ENCODE data around the gene FSD1. TPM values are rescaled to one million over a fixed set of nuclear protein-coding genes. Genes with fewer than 3 reads are reported as not detected.

Gene FSD1
- total RNA-seq, 1 donor from 2014 or later = 0.26 TPM

- Histone ChIP-seq H3K36me3 (ENCODE audit: control insufficient read depth, insufficient read depth, low read length) (no peaks in the 10 kb centered on the region), H3K27me3 (ENCODE audit: control insufficient read depth, insufficient read depth, low read length) (no peaks in the 10 kb centered on the region), H3K4me3 (ENCODE audit: low read depth, low read length) (no peak overlapping the region)
- no peak for FAIRE-seq
- no peak for DNase-seq (ENCODE audit: low read depth)
- TF ChIP-seq CTCF (IDR thresholded peaks at IDR 0.05; ENCODE audit: insufficient read depth, low read length, severe bottlenecking) = no peak
Observed at GRCh38 chr19:4305257-4305612, 837 bp downstream of the FSD1 start.

- H3K27me3 ChIP-seq (ENCODE audit: control insufficient read depth, insufficient read depth, low read length) = no peaks in the 10 kb centered on the region
- H3K36me3 ChIP-seq (ENCODE audit: control insufficient read depth, insufficient read depth, low read length) = no peaks in the 10 kb centered on the region
- FAIRE-seq = no peak
- DNase-seq (ENCODE audit: low read depth) = no peak
- H3K4me3 ChIP-seq (ENCODE audit: low read depth, low read length) = no peak overlapping the region
- TF ChIP-seq CTCF (IDR thresholded peaks at IDR 0.05; ENCODE audit: insufficient read depth, low read length, severe bottlenecking) = no peak
Observed at GRCh38 chr19:4305659-4306058, 1.3 kb downstream of the FSD1 start.

- TF ChIP-seq CTCF (IDR thresholded peaks at IDR 0.05; ENCODE audit: insufficient read depth, low read length, severe bottlenecking) = no peak
- FAIRE-seq (no peak), DNase-seq (ENCODE audit: low read depth) (no peak)
- H3K27me3 ChIP-seq (ENCODE audit: control insufficient read depth, insufficient read depth, low read length) = no peaks in the 10 kb centered on the region
- no peak overlapping the region for H3K4me3 ChIP-seq (ENCODE audit: low read depth, low read length)
- H3K36me3 ChIP-seq (ENCODE audit: control insufficient read depth, insufficient read depth, low read length) = no peaks in the 10 kb centered on the region
Observed at GRCh38 chr19:4310247-4311121, 6.1 kb downstream of the FSD1 start.

- FAIRE-seq (no peak), DNase-seq (ENCODE audit: low read depth) (no peak)
- TF ChIP-seq CTCF (IDR thresholded peaks at IDR 0.05; ENCODE audit: insufficient read depth, low read length, severe bottlenecking) = no peak
- Histone ChIP-seq H3K4me3 (ENCODE audit: low read depth, low read length) (no peak overlapping the region), H3K36me3 (ENCODE audit: control insufficient read depth, insufficient read depth, low read length) (no peaks in the 10 kb centered on the region), H3K27me3 (ENCODE audit: control insufficient read depth, insufficient read depth, low read length) (no peaks in the 10 kb centered on the region)
Observed at GRCh38 chr19:4313847-4314490, 9.6 kb downstream of the FSD1 start.

GRCh38 chr19:4316956-4317355 lies 12.6 kb downstream of the FSD1 start:
- no peak for FAIRE-seq
- DNase-seq (ENCODE audit: low read depth) = no peak

More at GRCh38 chr19:4316956-4317355, 12.6 kb downstream of the FSD1 start:
- TF ChIP-seq CTCF (IDR thresholded peaks at IDR 0.05; ENCODE audit: insufficient read depth, low read length, severe bottlenecking) = no peak
- H3K4me3 ChIP-seq (ENCODE audit: low read depth, low read length) = no peak overlapping the region
- no peaks in the 10 kb centered on the region for H3K36me3 ChIP-seq (ENCODE audit: control insufficient read depth, insufficient read depth, low read length)
- H3K27me3 ChIP-seq (ENCODE audit: control insufficient read depth, insufficient read depth, low read length) = no peaks in the 10 kb centered on the region

Measured in bronchial epithelial cell (primary cell).